ENCODE data around the gene TMEM235.

TMEM235 gene

DNA sequence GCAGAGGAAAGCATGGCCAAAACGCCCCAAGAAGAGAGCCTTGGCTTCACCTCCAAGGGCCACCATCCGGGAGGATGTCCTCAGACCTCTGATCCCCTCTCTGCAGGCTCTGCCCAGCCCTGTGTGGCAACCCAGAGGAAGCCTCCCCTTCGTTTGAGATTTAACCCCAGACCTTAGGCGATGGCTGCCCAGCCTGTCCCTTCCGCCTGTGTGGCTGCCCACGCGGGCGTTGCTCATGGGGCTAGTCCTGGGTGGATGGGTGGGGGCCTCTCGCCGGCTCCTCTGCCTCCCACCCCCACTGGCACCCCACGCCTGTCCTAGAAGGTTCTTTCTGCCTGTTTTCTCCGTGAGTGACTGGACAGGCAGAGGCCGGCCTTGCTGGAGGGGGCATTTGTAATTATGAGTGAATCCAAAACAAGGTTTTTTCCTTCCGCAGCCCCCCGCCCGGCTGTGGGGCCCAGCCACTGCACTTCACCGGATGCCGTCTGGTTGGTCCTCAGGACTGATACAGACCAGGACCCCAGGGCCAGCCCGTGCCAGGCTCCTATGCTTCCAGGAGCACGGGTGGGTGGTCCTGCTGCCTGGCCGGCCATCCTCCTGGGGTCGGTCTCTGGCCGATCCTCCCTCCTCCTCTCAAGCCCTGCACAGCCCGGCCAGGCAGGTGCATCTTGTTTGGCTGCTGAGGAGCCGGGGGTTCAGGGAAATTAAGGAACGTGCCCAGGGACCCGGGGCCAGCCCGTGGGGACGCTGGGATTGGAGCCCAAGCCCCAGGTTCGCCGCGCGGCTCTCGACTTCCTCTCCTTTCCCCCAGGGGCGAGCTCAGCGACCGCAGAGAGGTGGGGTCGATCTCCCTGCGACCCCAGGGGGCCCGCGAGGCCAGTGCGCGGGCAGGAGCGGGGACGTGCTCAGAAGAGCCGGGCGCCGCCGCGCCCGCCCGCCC lies at the start of gene TMEM235:
TMEM235 (plus strand) TSS at position 636 of the 940 bp plus-strand sequence. CDS start 393 bp downstream, outside the sequence.
- no peak for DNase-seq (ENCODE audit: low read depth)

DNA sequence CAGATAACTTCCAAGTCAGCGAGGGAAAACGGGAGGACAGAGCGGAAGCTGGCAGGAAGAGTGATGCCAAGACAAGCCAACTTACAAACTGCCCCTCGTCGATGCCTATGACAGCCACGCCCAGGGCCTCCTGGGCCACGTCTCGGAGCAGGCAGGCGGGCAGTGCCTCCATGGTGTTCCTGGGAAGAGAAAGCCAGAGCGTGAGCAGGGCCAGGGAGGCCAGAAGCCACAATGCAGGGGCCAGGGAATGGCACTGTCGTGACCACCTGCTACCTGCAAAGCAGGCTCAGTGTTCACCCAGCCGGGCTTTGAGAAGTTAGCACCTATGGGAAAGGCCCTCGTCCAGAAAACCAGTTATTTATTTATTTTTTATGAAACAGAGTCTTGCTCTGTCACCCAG lies 48.9 kb upstream of the TMEM235 start:
- DNase-seq (ENCODE audit: low read depth), result no peak

DNA sequence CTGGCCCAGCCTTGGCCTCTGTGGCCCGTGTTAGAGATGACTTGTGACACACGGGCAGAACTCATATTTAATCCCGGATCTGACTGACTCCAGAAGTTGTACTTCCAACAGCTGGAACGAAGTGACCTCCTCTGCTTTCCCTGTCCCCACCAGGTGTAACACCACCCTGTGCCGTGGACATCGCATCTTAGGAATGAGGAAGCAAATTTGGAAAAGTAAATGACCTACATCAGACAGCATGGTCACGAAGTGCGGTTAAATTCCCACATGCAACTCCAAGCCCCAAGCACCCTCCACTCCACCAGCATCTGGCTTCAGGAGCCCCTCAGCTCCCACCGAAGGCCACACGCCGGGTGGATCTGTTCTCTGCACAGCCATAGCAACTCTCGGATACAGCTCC lies 47.5 kb upstream of the TMEM235 start:
- no peak for DNase-seq (ENCODE audit: low read depth)

DNA sequence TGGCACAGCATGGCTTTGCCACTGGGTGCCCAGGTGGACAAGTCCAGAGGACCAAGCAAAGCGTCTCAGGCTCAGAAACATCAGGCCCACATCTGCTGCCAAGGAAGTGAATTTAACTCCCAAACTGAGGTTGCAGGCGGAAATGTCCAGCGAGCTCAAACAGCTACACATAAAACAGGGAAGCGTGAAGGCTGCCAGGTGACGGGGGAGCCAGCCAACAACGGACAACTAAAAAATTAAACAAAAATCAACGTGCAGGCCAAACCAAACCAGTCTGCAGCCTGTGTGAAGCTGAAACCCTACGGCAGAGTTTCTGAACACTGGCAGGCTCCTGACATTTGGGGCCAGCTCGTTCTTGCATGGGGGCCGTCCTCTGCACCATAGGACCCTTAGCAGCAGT lies 47.1 kb upstream of the TMEM235 start:
- DNase-seq (ENCODE audit: low read depth), result no peak

DNA sequence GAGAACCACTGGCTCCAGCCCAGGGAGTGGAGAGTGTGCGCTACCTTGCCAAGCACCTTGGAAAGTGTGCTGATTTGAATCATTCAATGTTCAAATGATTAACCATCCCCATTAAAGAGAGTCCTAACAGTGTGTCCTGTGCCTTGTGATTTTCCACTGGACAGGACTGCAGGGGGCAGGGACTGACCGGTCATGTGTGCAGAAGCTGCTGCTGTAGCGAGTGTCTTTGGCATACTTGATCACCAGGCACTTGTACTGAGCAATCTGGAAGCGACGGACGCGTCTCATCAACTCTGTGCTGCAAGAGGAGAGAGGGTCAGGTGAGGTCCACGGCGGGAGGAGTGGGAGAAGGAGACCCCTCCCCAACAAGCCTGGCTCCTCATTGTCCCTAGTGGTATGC lies 46.6 kb upstream of the TMEM235 start:
- no peak for DNase-seq (ENCODE audit: low read depth)

DNA sequence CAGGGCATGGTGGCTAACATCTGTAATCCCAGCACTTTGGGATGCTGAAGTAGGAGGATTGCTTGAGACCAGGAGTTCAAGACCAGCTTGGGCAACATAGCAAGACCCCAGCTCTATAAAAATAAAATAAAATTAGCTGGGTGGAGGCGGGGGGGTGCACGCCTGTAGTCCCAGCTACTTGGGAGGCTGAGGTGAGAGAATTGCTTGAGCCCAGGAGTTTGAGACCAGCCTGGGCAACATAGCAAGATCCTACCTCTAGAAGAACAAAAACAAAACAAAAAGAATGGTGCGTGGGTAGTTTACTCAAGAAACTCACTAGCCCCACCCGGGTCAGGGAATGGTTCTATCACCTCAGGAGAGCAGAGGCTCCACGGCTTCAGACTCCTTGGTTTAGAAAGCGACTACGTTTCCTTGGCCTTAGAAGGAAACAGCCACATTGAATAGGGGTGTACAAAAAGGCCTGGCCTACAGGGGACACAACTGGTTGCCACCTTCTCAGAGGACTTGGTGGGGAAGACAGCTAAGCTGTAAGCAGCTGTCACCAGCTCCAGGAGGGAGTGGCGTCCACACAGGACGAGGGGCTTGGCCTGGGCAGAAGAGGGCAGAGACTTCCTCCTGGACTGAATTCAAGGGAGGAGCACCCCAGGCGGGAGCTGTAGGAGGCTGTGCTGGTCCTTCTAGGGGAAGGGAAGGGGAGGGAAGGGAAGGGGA lies 45.3 kb upstream of the TMEM235 start:
- no peak for DNase-seq (ENCODE audit: low read depth)

DNA sequence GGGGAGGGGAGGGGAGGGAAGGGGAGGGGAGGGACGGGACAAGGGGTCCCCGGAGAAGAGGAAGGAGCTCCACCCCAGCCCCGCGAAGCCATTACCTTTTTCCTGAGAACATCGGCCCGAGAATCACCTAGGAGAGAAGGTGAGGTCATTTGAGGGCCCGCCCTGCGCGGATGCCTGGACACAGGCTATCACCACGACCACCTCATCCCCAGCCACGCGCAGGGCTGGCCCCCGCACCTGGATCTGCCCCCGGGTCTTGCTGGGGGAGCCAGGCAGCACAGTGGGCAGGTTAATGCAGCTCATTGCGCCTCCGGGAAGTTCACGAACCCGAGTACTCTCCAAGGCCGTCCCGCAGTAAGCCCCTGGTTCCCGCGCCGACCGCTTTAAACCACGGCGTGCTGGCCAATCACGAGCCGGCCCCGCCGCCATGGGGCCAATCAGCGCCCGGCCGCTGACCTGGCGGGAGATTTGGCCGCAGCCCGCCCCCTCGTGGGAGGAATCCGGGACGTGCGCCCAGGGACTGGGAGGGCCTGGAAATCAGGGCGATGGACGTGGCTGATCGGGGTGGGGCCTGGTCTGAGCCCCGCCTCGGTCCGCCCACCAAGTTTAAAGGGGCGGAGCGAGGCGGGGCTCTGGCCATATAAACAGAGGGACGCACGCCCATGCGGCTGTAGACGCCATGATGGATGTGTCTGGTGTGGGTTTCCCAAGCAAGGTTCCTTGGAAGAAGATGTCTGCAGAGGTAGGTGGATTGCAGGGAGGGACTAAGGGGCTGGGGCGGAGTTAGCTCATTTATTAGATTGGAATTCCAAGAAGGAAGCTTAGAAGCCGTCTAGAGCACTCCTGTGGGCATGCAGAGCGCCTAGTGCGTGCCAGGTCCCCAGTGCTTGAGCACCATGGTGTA lies 44.5 kb upstream of the TMEM235 start, which contains the start of the genes AFMID and TK1:
AFMID (plus strand) TSS at position 671 of the 904 bp plus-strand sequence; CDS start at position 680, 9 bp downstream.
TK1 (minus strand) TSS at position 361 of the 904 bp plus-strand sequence; CDS start at position 303, 58 bp downstream.
- peak; percentile 40 for DNase-seq (ENCODE audit: low read depth)

DNA sequence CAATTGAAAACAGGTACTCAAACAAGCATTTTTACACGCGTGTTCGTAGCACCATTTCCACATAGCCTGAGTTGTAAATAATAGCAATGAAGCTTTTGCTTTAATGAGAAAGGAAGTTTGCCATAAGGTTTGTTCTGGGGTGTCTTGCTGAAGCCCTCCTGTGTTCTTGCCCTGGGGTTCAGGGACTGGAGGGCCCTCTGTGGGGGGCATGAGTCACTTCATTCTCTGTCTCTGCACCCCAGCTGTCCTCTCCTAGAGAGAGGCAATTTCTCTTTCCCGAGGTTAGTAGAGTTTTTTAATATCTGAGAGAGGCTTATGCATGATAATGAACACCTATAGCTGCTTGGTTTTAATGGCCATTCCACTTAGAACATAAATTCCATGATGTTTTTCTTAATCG lies 34.7 kb upstream of the TMEM235 start:
- no peak for DNase-seq (ENCODE audit: low read depth)

DNA sequence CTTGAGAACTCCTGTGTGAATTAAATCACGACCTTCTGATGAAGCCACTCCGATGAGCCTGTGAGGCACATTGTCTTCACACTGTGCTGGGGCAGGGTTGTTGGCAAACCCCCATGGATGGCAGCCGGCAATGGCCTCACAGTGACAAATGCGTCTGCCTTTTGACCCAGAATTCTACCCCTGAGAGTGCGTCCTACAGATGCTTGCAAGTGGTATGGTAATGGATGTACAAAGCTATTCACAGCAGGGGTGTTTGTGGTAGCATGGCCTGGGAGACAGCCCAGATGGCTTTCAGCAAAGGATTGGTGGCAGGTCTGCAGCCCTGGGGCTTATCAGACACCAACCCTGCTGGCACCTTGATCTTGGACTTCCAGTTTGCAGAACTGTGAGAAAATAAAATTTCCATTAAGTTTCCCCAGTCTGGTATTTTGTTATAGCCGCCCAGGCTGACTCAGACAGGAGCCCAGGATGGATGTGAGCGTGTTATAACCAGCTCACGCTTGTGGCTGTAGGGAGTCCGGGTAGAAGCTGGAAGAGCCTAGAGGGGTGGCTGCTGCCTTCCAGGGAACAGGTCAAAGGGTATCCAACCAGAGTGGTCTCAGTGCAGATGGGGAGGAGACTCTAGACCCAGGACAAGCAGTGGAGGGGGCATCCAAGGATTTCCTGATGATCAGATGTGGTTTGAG lies 34.1 kb upstream of the TMEM235 start:
- DNase-seq (ENCODE audit: low read depth), result no peak

DNA sequence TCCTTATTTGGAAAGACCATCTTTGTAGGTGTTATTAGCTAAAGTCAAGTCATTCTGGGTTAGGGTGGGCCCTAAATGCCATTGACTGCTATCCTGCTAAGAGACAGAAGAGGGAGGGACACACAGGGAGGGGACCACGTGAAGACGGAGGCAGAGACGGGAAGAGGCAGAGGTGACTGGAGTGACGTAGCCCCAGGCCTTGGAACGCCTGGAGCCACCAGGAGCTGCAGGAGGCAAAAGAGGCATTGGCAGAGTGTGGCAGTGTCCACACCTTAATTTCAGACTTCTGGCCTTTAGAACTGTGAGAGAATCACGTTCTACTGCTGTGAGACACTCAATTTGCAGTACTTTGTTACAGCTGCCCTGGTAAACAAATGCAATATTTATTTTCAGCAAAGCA lies 31.0 kb upstream of the TMEM235 start:
- DNase-seq (ENCODE audit: low read depth), result no peak

DNA sequence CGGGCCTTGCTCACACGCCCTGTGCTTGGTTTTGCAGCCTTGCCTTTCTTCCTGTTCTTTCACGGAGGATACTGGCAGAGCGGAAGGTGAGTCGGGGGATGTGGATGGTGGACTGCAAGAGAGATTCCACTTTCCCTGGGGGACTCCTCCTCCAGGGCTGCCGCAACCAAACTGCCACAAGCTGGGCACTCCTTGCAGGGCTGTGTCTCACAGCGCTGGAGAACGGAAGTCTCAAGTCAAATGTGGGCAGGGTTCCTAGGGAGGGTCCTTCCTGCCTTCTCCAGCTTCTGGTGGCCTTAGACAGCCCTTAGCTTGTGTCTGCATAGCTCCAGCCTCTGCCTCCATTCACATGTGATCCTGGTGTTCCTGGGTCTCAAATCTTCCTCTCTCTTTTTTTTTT lies 28.8 kb upstream of the TMEM235 start:
- no peak for DNase-seq (ENCODE audit: low read depth)

DNA sequence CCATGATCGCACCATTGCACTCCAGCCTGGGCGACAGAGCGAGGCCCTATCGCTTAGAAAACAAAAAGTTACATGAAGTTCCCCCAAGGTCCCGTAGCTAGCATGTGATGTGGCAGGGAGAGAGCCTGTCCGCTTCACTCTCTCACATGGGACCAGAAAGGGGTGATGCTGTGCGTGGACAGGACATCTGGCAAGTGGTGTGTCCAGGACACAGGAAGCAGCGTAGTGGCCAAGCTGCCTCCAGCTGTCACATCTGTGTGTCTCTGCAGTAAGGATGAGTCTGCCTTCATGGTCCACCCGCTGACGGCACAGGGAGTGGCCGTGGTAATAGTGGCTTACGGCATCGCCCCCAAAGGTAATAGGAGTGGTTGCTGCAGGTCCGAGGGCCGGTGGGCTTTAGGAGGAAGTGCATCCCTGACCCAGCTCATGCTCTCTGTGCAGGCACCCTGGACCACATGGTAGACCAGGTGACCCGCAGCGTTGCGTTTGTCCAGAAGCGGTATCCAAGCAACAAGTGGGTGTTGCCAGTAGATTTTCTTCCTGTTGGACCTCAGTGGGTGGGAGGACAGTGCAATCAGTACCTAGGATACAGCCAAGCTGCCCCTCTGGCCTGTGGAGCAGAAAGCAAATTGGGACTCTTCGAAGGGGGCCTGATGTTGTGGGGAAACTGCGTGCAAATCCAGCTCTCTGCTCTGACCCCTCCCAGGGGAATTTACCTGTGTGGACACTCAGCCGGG lies 26.9 kb upstream of the TMEM235 start:
- no peak for DNase-seq (ENCODE audit: low read depth)

DNA sequence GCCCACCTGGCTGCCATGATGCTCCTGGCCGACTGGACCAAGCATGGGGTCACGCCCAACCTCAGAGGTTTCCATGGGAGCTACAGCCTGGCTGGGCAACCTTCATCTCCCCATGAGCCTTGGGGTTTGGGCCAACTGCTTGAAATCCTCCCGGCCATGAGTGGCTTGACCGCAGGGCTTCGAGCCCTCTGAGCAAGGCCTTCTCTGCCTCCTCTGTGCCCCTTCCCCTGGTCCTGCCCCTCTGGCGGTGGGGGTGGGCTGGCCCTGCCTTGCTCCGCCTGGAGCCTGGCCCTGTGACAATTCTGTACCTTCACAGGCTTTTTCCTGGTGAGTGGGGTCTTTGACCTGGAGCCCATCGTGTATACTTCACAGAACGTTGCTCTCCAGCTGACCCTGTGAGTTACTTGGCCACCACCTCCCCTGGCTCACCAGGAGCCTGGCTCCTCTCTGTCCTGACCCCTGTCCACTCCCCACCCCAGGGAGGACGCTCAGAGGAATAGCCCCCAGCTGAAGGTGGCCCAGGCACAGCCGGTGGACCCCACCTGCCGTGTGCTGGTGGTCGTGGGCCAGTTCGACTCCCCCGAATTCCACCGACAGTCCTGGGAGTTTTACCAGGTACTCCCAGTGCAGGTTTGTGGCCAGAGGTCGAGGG lies 26.2 kb upstream of the TMEM235 start:
- DNase-seq (ENCODE audit: low read depth), result no peak

DNA sequence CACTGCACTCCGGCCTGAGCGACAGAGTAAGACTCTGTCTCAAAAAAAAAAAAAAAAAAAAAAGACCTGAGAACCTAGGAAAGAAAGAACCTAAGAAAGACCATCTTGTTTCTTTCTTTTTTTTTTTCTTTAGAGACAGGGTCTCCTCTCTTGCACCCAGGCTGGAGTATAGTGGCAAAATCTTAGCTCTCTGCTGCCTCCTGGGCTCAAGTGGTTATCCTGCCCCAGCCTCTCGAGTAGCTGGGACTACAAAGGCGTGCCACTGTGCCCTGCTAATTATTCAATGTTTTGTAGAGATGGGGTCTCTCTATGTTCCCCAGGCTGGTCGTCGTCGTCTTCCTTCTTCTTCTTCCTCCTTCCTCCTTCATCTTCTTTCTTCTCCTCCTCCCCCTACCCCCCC lies 25.1 kb upstream of the TMEM235 start:
- DNase-seq (ENCODE audit: low read depth), result no peak

DNA sequence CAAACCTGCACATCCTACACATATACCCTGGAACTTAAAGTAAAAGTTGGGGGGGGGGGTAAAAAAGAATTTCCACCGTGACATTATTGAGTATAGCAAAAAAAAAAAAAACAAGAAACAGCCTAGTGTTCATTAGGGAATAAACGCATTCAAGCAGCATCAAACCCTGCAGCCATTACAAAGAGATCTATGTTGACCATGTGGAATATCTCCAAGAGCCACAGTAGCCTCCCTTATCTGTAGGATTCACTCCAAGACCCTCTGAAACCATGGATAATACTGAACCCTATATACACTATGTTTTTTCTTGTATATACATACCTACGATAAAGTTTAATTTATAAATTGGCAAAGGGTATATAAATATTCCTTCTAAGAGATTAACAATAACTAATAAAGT lies 22.9 kb upstream of the TMEM235 start:
- DNase-seq (ENCODE audit: low read depth), result no peak

DNA sequence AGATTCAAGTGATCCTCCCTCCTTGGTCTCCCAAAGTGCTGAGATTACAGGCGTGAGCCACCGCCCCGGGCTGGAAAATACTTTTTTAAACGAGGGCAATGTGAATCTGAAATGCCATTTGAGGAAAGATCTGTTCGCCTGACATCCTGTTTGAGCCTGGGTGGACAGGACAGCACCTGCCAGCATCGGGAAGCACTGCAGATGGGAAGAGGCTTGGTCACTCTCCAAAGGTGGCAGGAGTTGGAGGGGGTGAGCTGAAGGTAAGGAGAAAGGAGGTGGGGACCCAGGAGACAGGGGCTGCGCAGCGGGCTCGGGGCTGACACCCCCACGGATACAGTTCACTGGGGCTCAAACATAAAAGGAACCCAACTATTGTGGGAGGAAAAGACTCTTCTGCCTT lies 21.3 kb upstream of the TMEM235 start:
- no peak for DNase-seq (ENCODE audit: low read depth)

DNA sequence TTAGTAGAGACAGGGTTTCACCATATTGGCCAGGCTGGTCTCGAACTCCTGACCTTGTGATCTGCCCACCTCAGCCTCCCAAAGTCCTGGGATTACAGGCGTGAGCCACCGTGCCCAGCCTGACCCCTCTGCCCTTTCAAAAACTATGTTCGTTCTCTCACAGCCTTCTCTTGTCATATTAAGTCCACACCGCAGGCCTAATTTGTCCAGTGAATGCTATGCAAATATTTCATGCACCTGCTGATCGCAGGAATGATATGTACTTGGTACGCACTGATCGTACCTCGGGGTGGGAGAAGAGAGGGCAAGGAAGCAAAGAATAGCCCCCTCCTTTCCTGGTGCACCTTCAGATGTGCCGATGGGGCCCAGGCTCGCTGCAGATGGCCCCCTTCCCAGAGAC lies 20.4 kb upstream of the TMEM235 start:
- DNase-seq (ENCODE audit: low read depth), result no peak

DNA sequence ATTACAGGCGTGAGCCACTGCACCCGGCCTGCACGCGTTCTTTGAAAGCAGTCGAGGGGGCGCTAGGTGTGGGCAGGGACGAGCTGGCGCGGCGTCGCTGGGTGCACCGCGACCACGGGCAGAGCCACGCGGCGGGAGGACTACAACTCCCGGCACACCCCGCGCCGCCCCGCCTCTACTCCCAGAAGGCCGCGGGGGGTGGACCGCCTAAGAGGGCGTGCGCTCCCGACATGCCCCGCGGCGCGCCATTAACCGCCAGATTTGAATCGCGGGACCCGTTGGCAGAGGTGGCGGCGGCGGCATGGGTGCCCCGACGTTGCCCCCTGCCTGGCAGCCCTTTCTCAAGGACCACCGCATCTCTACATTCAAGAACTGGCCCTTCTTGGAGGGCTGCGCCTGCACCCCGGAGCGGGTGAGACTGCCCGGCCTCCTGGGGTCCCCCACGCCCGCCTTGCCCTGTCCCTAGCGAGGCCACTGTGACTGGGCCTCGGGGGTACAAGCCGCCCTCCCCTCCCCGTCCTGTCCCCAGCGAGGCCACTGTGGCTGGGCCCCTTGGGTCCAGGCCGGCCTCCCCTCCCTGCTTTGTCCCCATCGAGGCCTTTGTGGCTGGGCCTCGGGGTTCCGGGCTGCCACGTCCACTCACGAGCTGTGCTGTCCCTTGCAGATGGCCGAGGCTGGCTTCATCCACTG lies 17.3 kb upstream of the TMEM235 start, which contains the start of gene BIRC5:
BIRC5 (plus strand) TSS at position 238 of the 690 bp plus-strand sequence; CDS start at position 302, 64 bp downstream.
- peak; percentile 84 for DNase-seq (ENCODE audit: low read depth)

DNA sequence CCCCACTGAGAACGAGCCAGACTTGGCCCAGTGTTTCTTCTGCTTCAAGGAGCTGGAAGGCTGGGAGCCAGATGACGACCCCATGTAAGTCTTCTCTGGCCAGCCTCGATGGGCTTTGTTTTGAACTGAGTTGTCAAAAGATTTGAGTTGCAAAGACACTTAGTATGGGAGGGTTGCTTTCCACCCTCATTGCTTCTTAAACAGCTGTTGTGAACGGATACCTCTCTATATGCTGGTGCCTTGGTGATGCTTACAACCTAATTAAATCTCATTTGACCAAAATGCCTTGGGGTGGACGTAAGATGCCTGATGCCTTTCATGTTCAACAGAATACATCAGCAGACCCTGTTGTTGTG lies 16.7 kb upstream of the TMEM235 start:
- DNase-seq (ENCODE audit: low read depth), result no peak

All from stimulated activated CD8-positive, alpha-beta memory T cell treated with anti-CD3 and anti-CD28 coated beads, Interleukin-15, amount 100 ng/mL, for 1 hour (primary cell).